K562 (cell line): Measurements from ENCODE around the gene TMEM108. TPM values are rescaled to one million over a fixed set of nuclear protein-coding genes. Genes with fewer than 3 reads are reported as not detected.

ENCODE experiments used
- ATAC-seq: fragments of 200-7000 bp; cut with Tn5 transposase; 3 replicates; pipeline ENCODE4 v1.9.1; 2020; ENCODE audit warnings: moderate library complexity
- BruUV-seq: library from RNA; stranded (reverse); fragments of 400-500 nt; replicated peaks from 2 replicates; lab custom pipeline; 2021; lab: Mats Ljungman, UMichigan
- CTCF ChIA-PET: fragments of 300-600 bp; formaldehyde crosslinking; extraction: SDS; loops from one replicate; lab custom pipeline; 2021; ENCODE audit warnings: low intra/inter-chr PET ratio; lab: Yijun Ruan, JAX
- POLR2A ChIA-PET: fragments of 300-600, 350-650 bp; sonication (Branson Sonifier 250); formaldehyde crosslinking; extraction: SDS; loops from one replicate; lab custom pipeline; 2021; ENCODE audit warnings: antibody characterized with exemption, inconsistent platforms; lab: Yijun Ruan, JAX
- DNase-seq, 4 experiments: peaks; one replicate each; pipeline versions ENCODE4 v3.0.0 to v3.0.0-alpha.2; 2011 to 2018; ENCODE audit warnings: low spot score in 3 of 4, mixed read lengths in 3 of 4; ENCODE audit errors: extremely low read depth in 1 of 4
- FAIRE-seq: peaks from 2 replicates; lab custom pipeline; 2011; peaks lifted over from hg19 to GRCh38; lab: Jason Lieb, UNC
- H2AFZ ChIP-seq: 2 replicates; pipeline ENCODE4 v1.6.0; 2011; ENCODE audit warnings: low read depth, low read length, control low read depth, inconsistent platforms
- H3K27ac ChIP-seq: fragments of 200-600 bp; 3 replicates; pipeline ENCODE4 v1.8.0; 2011; ENCODE audit warnings: low read depth, mild to moderate bottlenecking, control low read depth, inconsistent platforms, low read length, moderate library complexity, mixed read lengths; ENCODE audit errors: extremely low read depth
- H3K27me3 ChIP-seq, 2 experiments: fragments of 300-600 bp in 1 of 2; 2 replicates in 1 of 2; 3 replicates in 1 of 2; pipeline versions ENCODE4 v1.6.0 to v1.8.0; 2011; ENCODE audit warnings: inconsistent platforms in 2 of 2, low read length in 2 of 2, mild to moderate bottlenecking in 1 of 2, mixed read lengths in 1 of 2, moderate library complexity in 1 of 2; ENCODE audit not compliant: control insufficient read depth in 2 of 2, insufficient read depth in 2 of 2
- H3K36me3 ChIP-seq: fragments of 300-600 bp; 3 replicates; pipeline ENCODE4 v1.8.0; 2011; ENCODE audit warnings: mild to moderate bottlenecking, low read length, inconsistent platforms; ENCODE audit not compliant: control insufficient read depth, insufficient read depth
- H3K4me1 ChIP-seq, 2 experiments: fragments of 200-600 bp in 1 of 2; replicated peaks in 1 of 2; 2 replicates in 1 of 2; 3 replicates in 1 of 2; pipeline versions ENCODE4 v1.5.1 to v1.8.0; 2011; ENCODE audit warnings: inconsistent platforms in 2 of 2, low read length in 2 of 2, mild to moderate bottlenecking in 1 of 2, mixed read lengths in 1 of 2, moderate library complexity in 1 of 2; ENCODE audit not compliant: control insufficient read depth in 2 of 2, insufficient read depth in 2 of 2
- H3K4me2 ChIP-seq: 2 replicates; pipeline ENCODE4 v1.6.1; 2011; ENCODE audit warnings: low read length, control low read depth, inconsistent platforms, mixed read lengths; ENCODE audit not compliant: insufficient read depth
- H3K4me3 ChIP-seq: fragments of 200-600 bp; sonication (generic), shearing (Covaris generic); 2 replicates; pipeline ENCODE4 v1.5.1; 2016; ENCODE audit warnings: control low read depth, inconsistent platforms
- H3K79me2 ChIP-seq: fragments of 200-600 bp; 3 replicates; pipeline ENCODE4 v1.8.0; 2011; ENCODE audit warnings: low read length, inconsistent platforms; ENCODE audit not compliant: control insufficient read depth, insufficient read depth
- H3K9ac ChIP-seq, 2 experiments: 2 replicates each; pipeline versions ENCODE4 v1.6.0 to v1.6.1; 2011; ENCODE audit warnings: low read depth in 2 of 2, low read length in 2 of 2, control low read depth in 1 of 2, inconsistent platforms in 1 of 2, mild to moderate bottlenecking in 1 of 2, mixed read lengths in 1 of 2; ENCODE audit not compliant: insufficient read depth in 1 of 2
- H3K9me1 ChIP-seq: one replicate; pipeline ENCODE4 v1.6.0; 2011; ENCODE audit warnings: inconsistent platforms, mild to moderate bottlenecking, low read length, moderate library complexity; ENCODE audit not compliant: control insufficient read depth, insufficient read depth
- H3K9me3 ChIP-seq: replicated peaks from 2 replicates; pipeline ENCODE4 v1.5.1; 2011; ENCODE audit warnings: low read depth, low read length, inconsistent platforms; ENCODE audit not compliant: control insufficient read depth, insufficient read depth
- H4K20me1 ChIP-seq: replicated peaks from 2 replicates; pipeline ENCODE4 v1.6.1; 2011; ENCODE audit warnings: low read length, inconsistent platforms, mixed read lengths; ENCODE audit not compliant: control insufficient read depth, insufficient read depth
- BCOR ChIP-seq: fragments of 450-650 bp; IDR thresholded peaks from 2 replicates; pipeline ENCODE4 v1.6.1; 2016
- CREBBP ChIP-seq: IDR thresholded peaks from one replicate; pipeline ENCODE4 v1.6.1; 2012; ENCODE audit warnings: low read depth, mild to moderate bottlenecking, control low read depth, inconsistent platforms, low read length
- GABPB1 ChIP-seq: sonication (generic); formaldehyde crosslinking; IDR thresholded peaks from 2 replicates; pipeline ENCODE4 v1.8.0; 2022; ENCODE audit warnings: mild to moderate bottlenecking, missing genetic modification reagents
- JUN ChIP-seq, 2 experiments: sonication (generic) in 1 of 2; formaldehyde crosslinking in 1 of 2; IDR thresholded peaks; 2 replicates each; pipeline versions ENCODE4 v1.6.1 to v1.8.0; 2012 to 2022; ENCODE audit warnings: borderline replicate concordance in 2 of 2, mild to moderate bottlenecking in 2 of 2, improper control_type of control experiment in 1 of 2, low read depth in 1 of 2, low read length in 1 of 2, missing genetic modification reagents in 1 of 2
- NELFE ChIP-seq: IDR thresholded peaks from 2 replicates; pipeline ENCODE4 v1.6.1; 2011; ENCODE audit warnings: mild to moderate bottlenecking; ENCODE audit not compliant: insufficient read depth, insufficient read length
- ZBTB33 ChIP-seq: sonication (generic); formaldehyde crosslinking; IDR thresholded peaks from 2 replicates; pipeline ENCODE4 v1.8.1; 2023; ENCODE audit warnings: mild to moderate bottlenecking, missing genetic modification reagents
- ZNF143 ChIP-seq: sonication (generic); formaldehyde crosslinking; IDR thresholded peaks from 2 replicates; pipeline ENCODE4 v1.9.0; 2022; ENCODE audit warnings: mild to moderate bottlenecking, missing genetic modification reagents
- ZNF175 ChIP-seq: fragments of 200-800 bp; sonication (Bioruptor generic); IDR thresholded peaks from 2 replicates; pipeline ENCODE4 v1.6.1; 2016; ENCODE audit warnings: low read depth, mild to moderate bottlenecking, missing genetic modification characterization, missing compliant biosample characterization
- ZNF584 ChIP-seq: fragments of 200-800 bp; sonication (Bioruptor generic); IDR thresholded peaks from 2 replicates; pipeline ENCODE4 v1.6.1; 2016; ENCODE audit warnings: low read depth, mild to moderate bottlenecking, missing genetic modification characterization, missing compliant biosample characterization
- WGBS: fragments of 100-300 bp; shearing (Covaris generic); methylation state at CpG from one replicate; pipeline ENCODE4 v1.1.6; 2016; ENCODE audit warnings: low coverage, mixed read lengths; ENCODE audit not compliant: insufficient coverage; ENCODE audit errors: missing lambda C conversion rate; 5-methylcytosine and 5-hydroxymethylcytosine counted together
- in situ Hi-C: fragments of 300-500 bp; cut with MboI; formaldehyde crosslinking; loops from 4 replicates; pipeline ENCODE4 v1.15.0; 2018; ENCODE audit warnings: inconsistent platforms, mixed read lengths
- intact Hi-C: fragments of 100-400 bp; cut with micrococcal nuclease; formaldehyde crosslinking; loops from 2 replicates; pipeline ENCODE4 v1.14.2; 2022
- polyA plus RNA-seq, 8 experiments: library from polyadenylated mRNA; depleted of rRNA in 4 of 8; stranded (reverse) in 5 of 8; unstranded in 3 of 8; fragments of >200 nt; fragmentation: Nextera tagmentation in 2 of 8; fragmentation: Illumina TruSeq in 1 of 8; extraction: Ambion mirVana in 2 of 8; extraction: Trizol in 1 of 8; gene quantifications; 2 replicates each; pipeline versions ENCODE4 v1.2.1 to v1.2.3, GENCODE V29; 2011 to 2014; ENCODE audit warnings: inconsistent platforms in 1 of 8, missing spikeins in 1 of 8
- total RNA-seq, 7 experiments: library from RNA; depleted of rRNA in 6 of 7; stranded (reverse); fragments of >200 nt in 6 of 7; fragmentation: Illumina TruSeq in 2 of 7; extraction: Trizol in 2 of 7; gene quantifications; 2 replicates each; pipeline versions ENCODE4 v1.2.1 to v1.2.3, GENCODE V29; 2011 to 2021; ENCODE audit warnings: low replicate concordance in 1 of 7
- TF ChIP-seq, protein P1 (sequence below): fragments of 450-650 bp; conservative IDR thresholded peaks from 2 replicates; pipeline ENCODE4 v1.6.1; 2016; ENCODE audit warnings: missing genetic modification characterization, low read depth, mild to moderate bottlenecking, missing compliant biosample characterization, moderate library complexity
- TF ChIP-seq, protein P2 (sequence below): fragments of 250-450 bp; sonication (Bioruptor Pico); IDR thresholded peaks from 2 replicates; pipeline ENCODE4 v1.4.0; 2020; ENCODE audit warnings: mild to moderate bottlenecking, moderate library complexity, borderline replicate concordance
- TF ChIP-seq, protein P3 (sequence below): fragments of 250-450 bp; sonication (Bioruptor Pico); IDR thresholded peaks from 2 replicates; pipeline ENCODE4 v1.5.0; 2022; ENCODE audit warnings: mild to moderate bottlenecking

Gene TMEM108
- total and polyA plus RNA-seq, 9 of the 15 experiments (the other 6 are each of a cell fraction or from before 2014, with no cell fraction given) = 0.65 to 11.1 (median 3.4) TPM

- Histone ChIP-seq H4K20me1 (no peaks in the 10 kb centered on the region), H3K27me3 (no peaks in the 10 kb centered on the region; a peak in 1 of 5 replicates), H3K4me1 (no peaks in the 10 kb centered on the region; a peak in 2 of 5 replicates), H3K4me3 (no peak overlapping the region), H3K36me3 (no peaks in the 10 kb centered on the region), H3K79me2 (no peaks in the 10 kb centered on the region), H3K27ac (no peak overlapping the region), H3K9me3 (no peaks in the 10 kb centered on the region), H3K9ac (no peak overlapping the region), H2AFZ (no peak overlapping the region), H3K4me2 (no peak overlapping the region), H3K9me1 (no peaks in the 10 kb centered on the region)
- intact Hi-C loops = loop anchor here (5.0 kb wide), 1 partner anchor 723 kb away; the partner anchor contains the start of gene ACAD11
- BruUV-seq = no TSS peak
- no peak for DNase-seq
- in situ Hi-C loops = loop anchor here (10.0 to 25.0 kb wide), 2 partner anchors 343 to 646 kb away; partner anchors contain the start of gene TMEM108
- no peak for ATAC-seq
- ChIA-PET POLR2A (no interaction called here), CTCF (no interaction called here)
- no peak for FAIRE-seq
- 55% methylated on average over 10 of the region's 16 CpGs for WGBS
- no peak for TF ChIP-seq ZNF584
- no peak for TF ChIP-seq ZBTB33 (CRISPR knock-in tag)
- TF ChIP-seq CREBBP = no peak
- no peak for TF ChIP-seq ZNF175 (CRISPR knock-in tag)
- no peak for TF ChIP-seq BCOR
- TF ChIP-seq NELFE = no peak
- TF ChIP-seq, protein P1, sequence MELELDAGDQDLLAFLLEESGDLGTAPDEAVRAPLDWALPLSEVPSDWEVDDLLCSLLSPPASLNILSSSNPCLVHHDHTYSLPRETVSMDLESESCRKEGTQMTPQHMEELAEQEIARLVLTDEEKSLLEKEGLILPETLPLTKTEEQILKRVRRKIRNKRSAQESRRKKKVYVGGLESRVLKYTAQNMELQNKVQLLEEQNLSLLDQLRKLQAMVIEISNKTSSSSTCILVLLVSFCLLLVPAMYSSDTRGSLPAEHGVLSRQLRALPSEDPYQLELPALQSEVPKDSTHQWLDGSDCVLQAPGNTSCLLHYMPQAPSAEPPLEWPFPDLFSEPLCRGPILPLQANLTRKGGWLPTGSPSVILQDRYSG = no peak
- no peak for TF ChIP-seq ZNF143
- TF ChIP-seq, protein P2, sequence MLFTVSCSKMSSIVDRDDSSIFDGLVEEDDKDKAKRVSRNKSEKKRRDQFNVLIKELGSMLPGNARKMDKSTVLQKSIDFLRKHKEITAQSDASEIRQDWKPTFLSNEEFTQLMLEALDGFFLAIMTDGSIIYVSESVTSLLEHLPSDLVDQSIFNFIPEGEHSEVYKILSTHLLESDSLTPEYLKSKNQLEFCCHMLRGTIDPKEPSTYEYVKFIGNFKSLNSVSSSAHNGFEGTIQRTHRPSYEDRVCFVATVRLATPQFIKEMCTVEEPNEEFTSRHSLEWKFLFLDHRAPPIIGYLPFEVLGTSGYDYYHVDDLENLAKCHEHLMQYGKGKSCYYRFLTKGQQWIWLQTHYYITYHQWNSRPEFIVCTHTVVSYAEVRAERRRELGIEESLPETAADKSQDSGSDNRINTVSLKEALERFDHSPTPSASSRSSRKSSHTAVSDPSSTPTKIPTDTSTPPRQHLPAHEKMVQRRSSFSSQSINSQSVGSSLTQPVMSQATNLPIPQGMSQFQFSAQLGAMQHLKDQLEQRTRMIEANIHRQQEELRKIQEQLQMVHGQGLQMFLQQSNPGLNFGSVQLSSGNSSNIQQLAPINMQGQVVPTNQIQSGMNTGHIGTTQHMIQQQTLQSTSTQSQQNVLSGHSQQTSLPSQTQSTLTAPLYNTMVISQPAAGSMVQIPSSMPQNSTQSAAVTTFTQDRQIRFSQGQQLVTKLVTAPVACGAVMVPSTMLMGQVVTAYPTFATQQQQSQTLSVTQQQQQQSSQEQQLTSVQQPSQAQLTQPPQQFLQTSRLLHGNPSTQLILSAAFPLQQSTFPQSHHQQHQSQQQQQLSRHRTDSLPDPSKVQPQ (CRISPR knock-in tag) = no peak
- TF ChIP-seq, protein P3, sequence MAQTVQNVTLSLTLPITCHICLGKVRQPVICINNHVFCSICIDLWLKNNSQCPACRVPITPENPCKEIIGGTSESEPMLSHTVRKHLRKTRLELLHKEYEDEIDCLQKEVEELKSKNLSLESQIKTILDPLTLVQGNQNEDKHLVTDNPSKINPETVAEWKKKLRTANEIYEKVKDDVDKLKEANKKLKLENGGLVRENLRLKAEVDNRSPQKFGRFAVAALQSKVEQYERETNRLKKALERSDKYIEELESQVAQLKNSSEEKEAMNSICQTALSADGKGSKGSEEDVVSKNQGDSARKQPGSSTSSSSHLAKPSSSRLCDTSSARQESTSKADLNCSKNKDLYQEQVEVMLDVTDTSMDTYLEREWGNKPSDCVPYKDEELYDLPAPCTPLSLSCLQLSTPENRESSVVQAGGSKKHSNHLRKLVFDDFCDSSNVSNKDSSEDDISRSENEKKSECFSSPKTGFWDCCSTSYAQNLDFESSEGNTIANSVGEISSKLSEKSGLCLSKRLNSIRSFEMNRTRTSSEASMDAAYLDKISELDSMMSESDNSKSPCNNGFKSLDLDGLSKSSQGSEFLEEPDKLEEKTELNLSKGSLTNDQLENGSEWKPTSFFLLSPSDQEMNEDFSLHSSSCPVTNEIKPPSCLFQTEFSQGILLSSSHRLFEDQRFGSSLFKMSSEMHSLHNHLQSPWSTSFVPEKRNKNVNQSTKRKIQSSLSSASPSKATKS = no peak
- no peak for TF ChIP-seq JUN (IDR thresholded peaks at IDR 0.05; ENCODE audit: borderline replicate concordance, low read depth, low read length)
- no peak for TF ChIP-seq JUN (CRISPR knock-in tag; IDR thresholded peaks at IDR 0.05; ENCODE audit: borderline replicate concordance)
- TF ChIP-seq GABPB1 (CRISPR knock-in tag) = no peak
Observed at GRCh38 chr3:133380481-133381225, 342.5 kb downstream of the TMEM108 start.
